Hepatic stellate cell (primary cell): ENCODE data around the gene ARF6.
"Not testable (repeated sequence)": the region's sequence is repeated elsewhere in the genome, so short reads cannot be mapped to it uniquely, and the experiment has no call there.

Source experiments
- DNase-seq: peaks from one replicate; pipeline ENCODE4 v3.0.0; 2011; ENCODE audit warnings: low spot score

Gene ARF6

GRCh38 chr14:49907186-49907585 lies 14.3 kb downstream of the ARF6 start:
- no peak for DNase-seq

- DNase-seq: peak; percentile 32
Measured at GRCh38 chr14:49908433-49908782, 15.5 kb downstream of the ARF6 start.

DNA sequence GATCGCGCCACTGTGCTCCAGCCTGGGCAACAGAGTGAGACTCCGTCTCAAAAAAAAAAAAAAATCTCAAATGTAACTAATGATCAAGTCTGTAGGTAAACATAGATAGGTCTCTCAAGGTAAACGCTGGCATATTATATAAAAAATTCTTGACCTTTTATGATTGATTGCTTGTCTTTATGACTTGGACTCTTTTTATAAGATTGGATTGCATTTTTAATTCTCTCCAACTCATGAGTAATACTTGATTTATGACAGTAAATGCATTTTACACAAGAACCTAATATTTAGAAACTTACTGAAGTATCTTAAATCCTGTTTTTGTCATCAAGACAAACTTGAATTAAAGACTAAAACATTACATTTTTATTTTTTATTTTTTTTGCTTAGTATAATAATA lies 16.1 kb downstream of the ARF6 start:
- no peak for DNase-seq

- no peak for DNase-seq
Measured at GRCh38 chr14:49915085-49915484, 22.2 kb downstream of the ARF6 start.

DNA sequence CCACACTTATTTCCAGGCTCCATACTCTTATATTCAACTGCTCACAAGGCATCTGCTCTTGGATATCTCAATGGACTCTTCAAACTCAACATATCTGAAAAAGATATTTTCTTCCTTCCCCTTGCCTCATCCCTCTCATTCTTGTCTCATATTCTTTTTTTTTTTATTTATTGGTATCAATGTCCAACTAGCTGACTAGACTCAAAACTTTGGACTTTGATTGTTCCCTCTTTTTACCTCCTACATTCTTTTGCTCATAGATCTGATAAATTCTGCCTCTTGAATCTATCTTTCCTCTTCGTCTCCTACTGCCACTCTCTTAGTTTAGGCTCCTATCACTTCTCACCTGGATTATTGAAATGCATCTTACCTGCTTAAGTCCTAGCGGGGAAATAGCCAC lies 25.8 kb downstream of the ARF6 start:
- DNase-seq: no peak

DNA sequence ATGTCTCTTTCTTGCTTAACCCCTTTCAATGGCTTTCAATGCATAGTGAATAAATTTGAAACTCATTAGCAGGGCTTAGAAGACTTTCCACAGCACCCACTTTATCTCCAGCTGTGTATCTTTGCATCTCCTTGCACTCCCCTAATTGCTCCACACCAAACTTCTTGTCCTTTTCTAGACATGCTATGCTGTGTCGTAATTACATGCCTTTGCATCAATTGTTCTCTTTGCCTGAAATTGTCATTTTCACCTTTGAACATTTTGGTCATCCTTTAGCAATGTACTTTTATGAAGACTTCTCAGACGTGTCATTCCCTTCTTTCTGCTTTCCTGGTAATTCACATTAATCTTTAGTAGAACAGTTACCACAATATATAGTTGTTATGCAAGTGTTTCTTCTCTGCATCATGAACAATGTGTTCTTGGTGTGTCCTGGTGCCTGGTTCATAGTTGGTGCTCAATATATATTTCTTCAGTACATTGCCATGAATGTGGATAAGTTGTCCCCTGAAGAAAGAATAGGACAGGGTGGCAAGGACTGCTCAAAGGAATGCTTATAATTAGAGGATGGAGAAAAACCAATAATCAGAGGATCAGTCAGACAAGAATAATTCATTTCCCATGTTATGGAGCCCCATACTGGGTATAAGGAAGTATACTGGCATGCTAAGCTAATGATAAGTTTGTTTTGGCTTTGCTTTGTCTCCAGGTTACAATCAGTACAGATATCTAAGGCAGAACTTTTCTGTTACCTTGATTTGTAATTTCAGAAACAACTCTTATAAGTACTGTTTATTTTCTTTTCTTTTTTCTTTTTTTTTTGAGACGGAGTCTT lies 27.2 kb downstream of the ARF6 start:
- DNase-seq: no peak

DNA sequence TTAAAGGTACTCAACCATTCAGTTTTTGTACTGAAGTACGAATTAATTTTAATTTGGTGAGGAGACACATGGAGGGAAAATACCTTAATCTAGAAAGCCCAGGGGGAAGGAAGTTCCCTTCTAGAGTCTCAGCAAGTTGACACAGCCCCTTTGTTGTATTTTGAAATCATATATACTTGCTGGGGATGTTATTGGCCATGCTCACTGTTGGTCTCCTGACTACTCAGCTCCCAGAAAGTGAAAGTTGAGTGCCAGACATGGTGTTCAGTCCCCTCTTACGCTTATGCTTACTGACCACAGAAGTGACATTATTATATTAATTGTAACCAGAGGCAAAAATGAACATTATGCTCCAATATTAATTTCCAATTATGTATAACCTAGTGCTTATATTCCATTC lies 28.1 kb downstream of the ARF6 start:
- DNase-seq: no peak

- DNase-seq: no peak
Measured at GRCh38 chr14:49921401-49921800, 28.5 kb downstream of the ARF6 start.

- DNase-seq: no peak
Measured at GRCh38 chr14:49923442-49923841, 30.6 kb downstream of the ARF6 start.

GRCh38 chr14:49923881-49924280 lies 31.0 kb downstream of the ARF6 start:
- no peak for DNase-seq

GRCh38 chr14:49924852-49925251 lies 32.0 kb downstream of the ARF6 start:
- no peak for DNase-seq

GRCh38 chr14:49926803-49927202 lies 33.9 kb downstream of the ARF6 start:
- DNase-seq: no peak

DNA sequence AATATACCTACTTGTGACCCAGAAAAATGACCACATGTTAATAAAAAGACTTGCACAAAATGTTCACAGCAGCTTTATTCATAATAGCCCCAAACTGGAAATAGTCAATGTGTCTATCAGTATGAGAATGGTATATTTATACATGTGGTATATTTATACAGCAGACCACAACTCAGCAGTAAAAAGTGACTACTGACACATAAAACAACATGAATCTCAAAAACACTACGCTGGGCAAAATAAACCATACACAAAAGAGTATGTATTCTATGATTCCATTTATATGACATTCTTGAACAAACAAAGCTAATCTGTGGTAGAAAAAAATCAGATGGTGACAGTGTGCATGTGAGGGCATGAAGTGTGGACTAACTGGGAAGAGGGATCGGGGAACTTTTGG lies 35.1 kb downstream of the ARF6 start:
- DNase-seq: no peak

DNA sequence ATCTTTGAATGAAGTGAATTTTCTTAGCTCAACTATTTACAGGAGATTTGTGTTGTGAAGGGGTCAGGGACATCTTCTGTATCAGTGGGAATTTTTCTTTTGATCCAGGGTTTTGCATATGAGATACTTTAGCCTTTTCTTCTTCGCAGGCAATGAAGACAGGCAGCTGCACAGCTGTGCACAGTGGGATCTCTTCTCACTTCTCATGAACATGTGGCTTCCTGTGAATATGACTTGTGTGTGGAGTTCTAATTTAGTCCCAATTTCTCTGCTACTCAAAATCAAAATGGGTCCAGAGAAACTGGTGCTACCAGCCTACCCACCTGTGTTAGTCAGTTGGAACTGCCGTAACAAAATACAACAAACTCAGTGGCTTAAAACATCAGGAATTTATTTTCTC lies 37.8 kb downstream of the ARF6 start:
- DNase-seq: no peak

- DNase-seq: no peak
Measured at GRCh38 chr14:49931523-49931922, 38.6 kb downstream of the ARF6 start.

- DNase-seq: no peak
Measured at GRCh38 chr14:49933128-49933527, 40.2 kb downstream of the ARF6 start.

- no peak for DNase-seq
Measured at GRCh38 chr14:49933704-49934103, 40.8 kb downstream of the ARF6 start.

DNA sequence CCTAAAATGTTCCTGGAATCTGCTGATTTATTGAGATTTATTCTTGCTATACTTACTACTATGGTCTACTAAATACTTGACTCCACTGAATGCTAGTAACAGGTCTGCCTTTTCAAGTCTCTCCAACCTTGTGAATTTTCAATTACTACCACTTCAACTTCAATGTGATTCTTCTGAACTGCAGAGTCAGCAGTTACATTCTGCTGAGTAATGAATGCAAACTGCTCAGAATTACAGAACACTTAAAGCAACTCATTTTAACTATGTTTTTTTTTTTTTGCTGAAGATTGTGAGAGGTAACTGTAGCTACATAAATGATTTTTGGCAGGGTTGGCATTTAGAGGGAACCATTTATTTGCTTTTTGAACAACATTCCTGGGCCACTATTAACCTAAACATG lies 41.8 kb downstream of the ARF6 start:
- DNase-seq: no peak

- DNase-seq: no peak
Measured at GRCh38 chr14:49935526-49935925, 42.6 kb downstream of the ARF6 start.

- DNase-seq: not testable (repeated sequence)
Measured at GRCh38 chr14:49936246-49936645, 43.4 kb downstream of the ARF6 start.

DNA sequence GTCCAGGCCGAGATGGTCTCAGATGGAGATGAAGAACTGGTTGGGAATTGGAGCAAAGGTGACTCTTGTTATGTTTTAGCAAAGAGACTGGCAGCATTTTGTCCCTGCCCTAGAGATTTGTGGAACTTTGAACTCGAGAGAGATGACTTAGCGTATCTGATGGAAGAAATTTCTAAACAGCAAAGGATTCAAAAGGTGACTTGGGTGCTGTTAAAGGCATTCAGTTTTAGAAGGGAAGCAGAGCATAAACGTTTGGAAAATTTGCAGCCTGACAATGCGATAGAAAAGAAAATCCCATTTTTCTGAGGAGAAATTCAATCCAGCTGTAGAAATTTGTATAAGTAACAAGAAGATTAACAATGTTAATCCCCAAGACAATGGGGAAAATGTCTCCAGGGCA lies 44.0 kb downstream of the ARF6 start:
- not testable (repeated sequence) for DNase-seq

DNA sequence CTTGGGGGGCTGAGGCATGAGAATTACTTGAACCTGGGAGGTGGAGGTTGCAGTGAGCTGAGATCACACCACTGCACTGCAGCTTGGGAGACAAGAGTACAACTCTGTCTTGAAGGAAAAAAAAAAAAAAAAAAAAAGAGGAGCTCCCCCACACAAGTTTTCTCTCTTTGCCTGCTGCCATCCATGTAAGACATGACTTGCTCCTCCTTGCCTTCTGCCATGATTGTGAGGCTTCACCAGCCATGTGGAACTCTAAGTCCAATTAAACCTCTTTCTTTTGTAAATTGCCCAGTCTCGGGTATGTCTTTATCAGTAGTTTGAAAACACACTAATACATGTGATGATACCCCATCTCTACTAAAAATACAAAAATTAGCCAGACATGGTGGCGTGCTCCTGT lies 46.3 kb downstream of the ARF6 start:
- DNase-seq: not testable (repeated sequence)

DNA sequence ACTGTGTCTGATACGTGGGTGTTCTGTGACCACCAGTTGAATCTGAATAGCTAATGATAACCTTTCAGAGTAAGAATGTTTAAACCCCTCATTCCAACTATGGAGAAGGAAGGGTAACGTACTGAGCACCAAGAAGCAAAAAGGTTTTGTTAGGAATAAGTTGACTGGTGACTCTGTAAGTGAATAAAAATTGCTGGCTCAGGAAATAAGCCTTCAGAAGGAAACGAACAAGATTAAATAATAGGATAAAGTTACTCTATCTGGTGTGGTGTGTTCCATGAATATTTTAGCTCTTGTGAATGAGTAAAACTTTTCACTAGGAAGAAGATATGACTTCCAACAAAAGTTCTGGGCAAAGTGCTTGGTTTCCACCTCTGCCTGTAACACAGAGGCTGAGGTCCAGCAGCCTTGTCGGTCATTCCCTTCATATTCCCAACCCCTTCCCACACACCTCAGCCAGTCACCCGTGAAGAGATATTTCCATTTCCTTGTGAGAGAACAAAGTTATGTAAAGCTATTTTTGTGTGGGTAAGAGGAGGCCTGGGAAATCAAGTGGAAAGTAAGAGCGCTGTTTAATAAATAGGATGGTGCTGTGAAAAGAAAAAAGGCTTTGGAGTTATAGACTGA lies 47.1 kb downstream of the ARF6 start:
- no peak for DNase-seq
